ENCODE data around the gene TMC7. TPM values are rescaled to one million over a fixed set of nuclear protein-coding genes. Genes with fewer than 3 reads are reported as not detected.
A peak's percentile ranks its signal among the peaks of the same experiment; 100 is the strongest.

Gene TMC7
- total and polyA plus RNA-seq, 2 of the 13 experiments (the other 11 are each of a cell fraction or from before 2014, with no cell fraction given) = 1.2 to 5.1 TPM

DNA sequence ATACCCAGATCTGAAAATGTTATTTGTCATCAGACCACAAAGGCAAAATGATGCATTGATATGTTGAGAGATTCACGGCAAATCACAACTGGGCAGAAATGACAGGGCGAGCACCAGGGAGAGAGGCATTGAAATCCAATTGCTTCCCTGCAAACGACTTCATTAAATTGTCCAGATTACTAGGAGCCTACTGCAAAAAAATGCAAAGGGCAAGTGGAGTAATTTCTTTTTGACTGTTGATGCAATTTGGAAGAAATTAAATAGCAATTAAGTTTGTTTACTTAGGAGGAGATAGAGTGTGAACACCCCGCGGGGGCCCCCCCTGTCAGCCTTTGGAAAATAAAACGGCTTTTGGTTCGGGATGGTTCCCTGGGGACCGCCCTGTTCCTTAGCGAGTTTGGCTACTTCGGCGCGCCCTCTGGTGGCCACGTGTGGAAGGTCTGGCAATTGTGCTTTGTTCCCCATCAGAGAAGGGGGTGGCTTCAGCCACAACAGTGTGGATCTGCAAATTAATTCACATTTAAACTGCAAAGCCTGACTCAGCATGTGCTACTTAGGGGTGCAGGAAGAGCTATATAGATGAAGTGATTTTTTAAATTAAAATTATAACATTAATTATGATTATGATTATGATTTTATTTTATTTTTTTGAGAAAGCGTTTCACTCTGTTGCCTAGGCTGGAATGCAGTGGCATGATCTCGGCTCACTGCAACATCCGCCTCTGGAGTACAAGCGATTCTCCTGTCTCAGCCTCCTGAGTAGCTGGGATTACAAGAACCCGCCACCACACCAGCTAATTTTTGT is 14.5 kb upstream of the TMC7 start (continued):
- peak; percentile 28; the same call in 1 of the 2 replicates for TF ChIP-seq MYC (CRISPR knock-in tag; IDR thresholded peaks at IDR 0.05; ENCODE audit: borderline replicate concordance)

DNA sequence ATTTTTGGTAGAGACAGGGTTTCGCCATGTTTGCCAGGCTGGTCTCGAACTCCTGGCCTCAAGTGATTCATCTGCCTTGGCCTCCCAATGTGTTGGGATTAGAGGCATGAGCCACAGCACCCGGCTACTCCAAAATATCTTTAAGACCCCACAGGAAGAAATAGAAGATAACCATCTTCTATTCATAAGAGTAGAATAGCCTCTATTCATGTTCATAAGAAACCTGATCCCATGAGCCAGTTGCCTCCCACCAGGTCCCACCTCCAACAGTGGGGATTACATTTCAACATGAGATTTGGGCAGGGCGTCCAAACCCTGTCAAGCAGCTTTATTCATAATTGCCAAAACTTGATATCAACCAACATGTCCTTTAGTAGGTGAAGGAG is 13.9 kb upstream of the TMC7 start:
- Histone ChIP-seq H3K9ac (ENCODE audit: insufficient read depth, low read depth, low read length) (no peak overlapping the region), H3K4me1 (ENCODE audit: insufficient read depth, low read length) (peaks cover 6% of the 10 kb centered on the region), H3K4me3 (replicated peaks in 1 of 3; ENCODE audit: insufficient read depth in 1 of 3, low read depth in 2 of 3, low read length in 3 of 3) (no peak overlapping the region), H3K27ac (ENCODE audit: extremely low read length, insufficient read depth, low read length) (no peak overlapping the region), H3K36me3 (replicated peaks in 1 of 2; ENCODE audit: control insufficient read depth in 1 of 2, insufficient read depth in 2 of 2, low read length in 2 of 2) (no peaks in the 10 kb centered on the region), H3K9me3 (ENCODE audit: low read length) (no peaks in the 10 kb centered on the region), H2AFZ (ENCODE audit: low read length) (no peak overlapping the region), H3K4me2 (ENCODE audit: low read depth, low read length) (no peak overlapping the region), H3K27me3 (ENCODE audit: control insufficient read depth in 1 of 2, insufficient read depth in 2 of 2, low read length in 2 of 2) (peaks cover 0 to 4% of the 10 kb centered on the region in 2 experiments; a peak in 2 of 5 replicates), H4K20me1 (ENCODE audit: insufficient read depth, low read length) (no peaks in the 10 kb centered on the region), H3K79me2 (ENCODE audit: insufficient read depth, low read length) (no peaks in the 10 kb centered on the region)
- FAIRE-seq (no peak), DNase-seq (ENCODE audit: low spot score) (no peak), ATAC-seq (no peak)
- POLR2A ChIA-PET = no interaction called here
- BruUV-seq (replicated peaks) = no TSS peak
- CTCF ChIA-PET (ENCODE audit: low intra/inter-chr PET ratio, low total read pairs) = interaction anchor here (0.7 to 1.8 kb wide), 4 partner anchors 24 to 168 kb away, joined by 3 to 11 read pairs (median 6); partner anchors contain the start of gene ARL6IP1
- intact Hi-C loops (cut with micrococcal nuclease; ENCODE audit: unreplicated experiment) = loop anchor here (1.0 to 5.0 kb wide), 2 partner anchors 58 to 169 kb away; partner anchors contain the start of gene ARL6IP1
- in situ Hi-C loops (cut with HindIII; ENCODE audit: extremely low pct_ligation_motif_present, low pct_unique_long_range_greater_than_20kb) = loop anchor here (10.0 kb wide), 1 partner anchor 65 kb away; no protein-coding TSS in a partner anchor
- WGBS (ENCODE audit: low lambda C conversion rate) = 30% methylated on average over 4 of the region's 4 CpGs
- 0 out of 2 replicates have a peak, but pooled peaks have one; percentile 21 for TF ChIP-seq KLF12 (CRISPR knock-in tag; IDR thresholded peaks at IDR 0.05; ENCODE audit: borderline replicate concordance)
- TF ChIP-seq, protein P1, sequence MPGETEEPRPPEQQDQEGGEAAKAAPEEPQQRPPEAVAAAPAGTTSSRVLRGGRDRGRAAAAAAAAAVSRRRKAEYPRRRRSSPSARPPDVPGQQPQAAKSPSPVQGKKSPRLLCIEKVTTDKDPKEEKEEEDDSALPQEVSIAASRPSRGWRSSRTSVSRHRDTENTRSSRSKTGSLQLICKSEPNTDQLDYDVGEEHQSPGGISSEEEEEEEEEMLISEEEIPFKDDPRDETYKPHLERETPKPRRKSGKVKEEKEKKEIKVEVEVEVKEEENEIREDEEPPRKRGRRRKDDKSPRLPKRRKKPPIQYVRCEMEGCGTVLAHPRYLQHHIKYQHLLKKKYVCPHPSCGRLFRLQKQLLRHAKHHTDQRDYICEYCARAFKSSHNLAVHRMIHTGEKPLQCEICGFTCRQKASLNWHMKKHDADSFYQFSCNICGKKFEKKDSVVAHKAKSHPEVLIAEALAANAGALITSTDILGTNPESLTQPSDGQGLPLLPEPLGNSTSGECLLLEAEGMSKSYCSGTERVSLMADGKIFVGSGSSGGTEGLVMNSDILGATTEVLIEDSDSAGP (CRISPR knock-in tag; IDR thresholded peaks at IDR 0.05; ENCODE audit: borderline replicate concordance) = no peak
